Measurements from ENCODE around the gene ALDH3A2. TPM values are rescaled to one million over a fixed set of nuclear protein-coding genes. Genes with fewer than 3 reads are reported as not detected.

ALDH3A2 gene
- total RNA-seq, 1 experiment from 2014 or later: 44.4 TPM

DNA sequence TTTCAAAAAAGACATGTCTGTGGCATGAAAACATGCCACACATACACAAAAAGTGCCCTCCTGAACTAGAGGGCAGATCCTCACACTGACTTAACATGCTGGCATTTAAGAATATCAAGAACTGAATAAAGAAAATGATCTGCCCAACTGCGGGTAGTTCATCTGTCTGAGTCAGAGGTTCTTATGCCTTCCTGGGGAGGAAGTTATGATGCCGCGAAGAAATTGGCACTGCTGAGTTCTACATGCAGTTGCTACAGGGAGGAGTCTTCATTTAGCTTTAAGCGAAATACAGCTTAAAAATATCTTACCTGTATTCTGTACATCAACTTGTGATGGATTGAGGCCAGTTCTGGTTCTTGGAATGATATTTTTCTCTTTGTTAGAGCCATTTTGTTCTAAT lies 6.3 kb downstream of the ALDH3A2 start:
- intact Hi-C loops (cut with micrococcal nuclease; ENCODE audit: unreplicated experiment): no loop called here
- ATAC-seq: no peak
- ChIA-PET POLR2A (no interaction called here), CTCF (interaction anchor here (0.6 kb wide), 1 partner anchor 110 kb away, joined by 8 read pairs; no protein-coding TSS in a partner anchor)
- TF ChIP-seq, protein P1, sequence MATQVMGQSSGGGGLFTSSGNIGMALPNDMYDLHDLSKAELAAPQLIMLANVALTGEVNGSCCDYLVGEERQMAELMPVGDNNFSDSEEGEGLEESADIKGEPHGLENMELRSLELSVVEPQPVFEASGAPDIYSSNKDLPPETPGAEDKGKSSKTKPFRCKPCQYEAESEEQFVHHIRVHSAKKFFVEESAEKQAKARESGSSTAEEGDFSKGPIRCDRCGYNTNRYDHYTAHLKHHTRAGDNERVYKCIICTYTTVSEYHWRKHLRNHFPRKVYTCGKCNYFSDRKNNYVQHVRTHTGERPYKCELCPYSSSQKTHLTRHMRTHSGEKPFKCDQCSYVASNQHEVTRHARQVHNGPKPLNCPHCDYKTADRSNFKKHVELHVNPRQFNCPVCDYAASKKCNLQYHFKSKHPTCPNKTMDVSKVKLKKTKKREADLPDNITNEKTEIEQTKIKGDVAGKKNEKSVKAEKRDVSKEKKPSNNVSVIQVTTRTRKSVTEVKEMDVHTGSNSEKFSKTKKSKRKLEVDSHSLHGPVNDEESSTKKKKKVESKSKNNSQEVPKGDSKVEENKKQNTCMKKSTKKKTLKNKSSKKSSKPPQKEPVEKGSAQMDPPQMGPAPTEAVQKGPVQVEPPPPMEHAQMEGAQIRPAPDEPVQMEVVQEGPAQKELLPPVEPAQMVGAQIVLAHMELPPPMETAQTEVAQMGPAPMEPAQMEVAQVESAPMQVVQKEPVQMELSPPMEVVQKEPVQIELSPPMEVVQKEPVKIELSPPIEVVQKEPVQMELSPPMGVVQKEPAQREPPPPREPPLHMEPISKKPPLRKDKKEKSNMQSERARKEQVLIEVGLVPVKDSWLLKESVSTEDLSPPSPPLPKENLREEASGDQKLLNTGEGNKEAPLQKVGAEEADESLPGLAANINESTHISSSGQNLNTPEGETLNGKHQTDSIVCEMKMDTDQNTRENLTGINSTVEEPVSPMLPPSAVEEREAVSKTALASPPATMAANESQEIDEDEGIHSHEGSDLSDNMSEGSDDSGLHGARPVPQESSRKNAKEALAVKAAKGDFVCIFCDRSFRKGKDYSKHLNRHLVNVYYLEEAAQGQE (IDR thresholded peaks at IDR 0.05; ENCODE audit: insufficient read depth in 1 of 2, low read depth in 2 of 2, low read length in 1 of 2): no peak
- no peak for TF ChIP-seq TCF7L2 (IDR thresholded peaks at IDR 0.05; ENCODE audit: low read depth, low read length)
- TF ChIP-seq SIN3A (IDR thresholded peaks at IDR 0.05; ENCODE audit: borderline replicate concordance, insufficient read depth, low read depth, low read length): no peak
- no peak for TF ChIP-seq POLR2AphosphoS5 (IDR thresholded peaks at IDR 0.05; ENCODE audit: low read depth, low read length)
- TF ChIP-seq, protein P2, sequence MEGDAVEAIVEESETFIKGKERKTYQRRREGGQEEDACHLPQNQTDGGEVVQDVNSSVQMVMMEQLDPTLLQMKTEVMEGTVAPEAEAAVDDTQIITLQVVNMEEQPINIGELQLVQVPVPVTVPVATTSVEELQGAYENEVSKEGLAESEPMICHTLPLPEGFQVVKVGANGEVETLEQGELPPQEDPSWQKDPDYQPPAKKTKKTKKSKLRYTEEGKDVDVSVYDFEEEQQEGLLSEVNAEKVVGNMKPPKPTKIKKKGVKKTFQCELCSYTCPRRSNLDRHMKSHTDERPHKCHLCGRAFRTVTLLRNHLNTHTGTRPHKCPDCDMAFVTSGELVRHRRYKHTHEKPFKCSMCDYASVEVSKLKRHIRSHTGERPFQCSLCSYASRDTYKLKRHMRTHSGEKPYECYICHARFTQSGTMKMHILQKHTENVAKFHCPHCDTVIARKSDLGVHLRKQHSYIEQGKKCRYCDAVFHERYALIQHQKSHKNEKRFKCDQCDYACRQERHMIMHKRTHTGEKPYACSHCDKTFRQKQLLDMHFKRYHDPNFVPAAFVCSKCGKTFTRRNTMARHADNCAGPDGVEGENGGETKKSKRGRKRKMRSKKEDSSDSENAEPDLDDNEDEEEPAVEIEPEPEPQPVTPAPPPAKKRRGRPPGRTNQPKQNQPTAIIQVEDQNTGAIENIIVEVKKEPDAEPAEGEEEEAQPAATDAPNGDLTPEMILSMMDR (IDR thresholded peaks at IDR 0.05): no peak
- in situ Hi-C loops (cut with HindIII; ENCODE audit: low pct_unique_long_range_greater_than_20kb, low sequenced_read_pairs): no loop called here
- no peak for DNase-seq (ENCODE audit: low read depth, low spot score)
- Histone ChIP-seq H3K27ac (ENCODE audit: low read length) (no peak overlapping the region), H3K9me3 (ENCODE audit: control insufficient read depth, insufficient read depth, low read depth, low read length) (no peaks in the 10 kb centered on the region; the same call in 1 of the 2 replicates), H3K27me3 (ENCODE audit: control insufficient read depth, insufficient read depth, low read length) (no peaks in the 10 kb centered on the region), H3K4me1 (ENCODE audit: control insufficient read depth, insufficient read depth, low read length) (peaks cover 10% of the 10 kb centered on the region), H3K36me3 (ENCODE audit: control insufficient read depth, insufficient read depth, low read length) (no peaks in the 10 kb centered on the region; the same call in 1 of the 2 replicates), H3K4me3 (ENCODE audit: low read depth in 2 of 2, low read length in 2 of 2) (no peak overlapping the region)
- BruUV-seq (replicated peaks): no TSS peak

DNA sequence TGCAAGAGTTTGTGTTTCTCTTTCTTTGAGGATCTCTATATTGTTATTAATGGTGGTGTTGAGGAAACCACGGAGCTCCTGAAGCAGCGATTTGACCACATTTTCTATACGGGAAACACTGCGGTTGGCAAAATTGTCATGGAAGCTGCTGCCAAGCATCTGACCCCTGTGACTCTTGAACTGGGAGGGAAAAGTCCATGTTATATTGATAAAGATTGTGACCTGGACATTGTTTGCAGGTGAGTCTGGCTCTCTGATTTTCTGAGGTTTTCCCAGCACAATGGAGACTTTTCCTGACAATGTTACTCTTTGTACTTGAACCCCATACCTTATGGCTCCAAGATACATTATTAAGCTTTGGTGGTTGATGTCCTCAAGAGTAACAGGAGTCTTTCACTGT lies 7.8 kb downstream of the ALDH3A2 start:
- ChIA-PET POLR2A (no interaction called here), CTCF (no interaction called here)
- DNase-seq (ENCODE audit: low read depth, low spot score) (no peak), ATAC-seq (no peak)
- Histone ChIP-seq H3K4me1 (ENCODE audit: control insufficient read depth, insufficient read depth, low read length) (peaks cover 6% of the 10 kb centered on the region), H3K9me3 (ENCODE audit: control insufficient read depth, insufficient read depth, low read depth, low read length) (no peaks in the 10 kb centered on the region; the same call in 1 of the 2 replicates), H3K36me3 (ENCODE audit: control insufficient read depth, insufficient read depth, low read length) (no peaks in the 10 kb centered on the region; the same call in 1 of the 2 replicates), H3K4me3 (ENCODE audit: low read depth in 2 of 2, low read length in 2 of 2) (no peak overlapping the region), H3K27me3 (ENCODE audit: control insufficient read depth, insufficient read depth, low read length) (no peaks in the 10 kb centered on the region), H3K27ac (ENCODE audit: low read length) (no peak overlapping the region)
- no TSS peak for BruUV-seq (replicated peaks)
- intact Hi-C loops (cut with micrococcal nuclease; ENCODE audit: unreplicated experiment): no loop called here
- TF ChIP-seq, protein P1 (IDR thresholded peaks at IDR 0.05; ENCODE audit: insufficient read depth in 1 of 2, low read depth in 2 of 2, low read length in 1 of 2): no peak
- no peak for TF ChIP-seq SIN3A (IDR thresholded peaks at IDR 0.05; ENCODE audit: borderline replicate concordance, insufficient read depth, low read depth, low read length)
- TF ChIP-seq TCF7L2 (IDR thresholded peaks at IDR 0.05; ENCODE audit: low read depth, low read length): no peak
- no peak for TF ChIP-seq POLR2AphosphoS5 (IDR thresholded peaks at IDR 0.05; ENCODE audit: low read depth, low read length)
- TF ChIP-seq, protein P2 (IDR thresholded peaks at IDR 0.05): no peak
- in situ Hi-C loops (cut with HindIII; ENCODE audit: low pct_unique_long_range_greater_than_20kb, low sequenced_read_pairs): no loop called here
